Hepatocyte (in vitro differentiated cells): ENCODE data around the gene RARRES2.

Experiments used
- CTCF ChIP-seq: fragments of 200-600 bp; sonication (generic); IDR thresholded peaks from 2 replicates; pipeline ENCODE4 v1.5.1; 2016; ENCODE audit warnings: antibody characterized with exemption, mild to moderate bottlenecking; ENCODE audit not compliant: poor library complexity
- EZH2phosphoT487 ChIP-seq: fragments of 200-600 bp; sonication (generic); IDR thresholded peaks from one replicate; pipeline ENCODE4 v1.6.1; 2018; ENCODE audit warnings: antibody characterized with exemption, mild to moderate bottlenecking, low read depth, moderate library complexity; ENCODE audit not compliant: unreplicated experiment, severe bottlenecking

- no peak for TF ChIP-seq CTCF
- TF ChIP-seq EZH2phosphoT487 = no peak
These were observed 43.9 kb upstream of the RARRES2 start for GRCh38 chr7:150385302-150385723.
